Activated CD8-positive, alpha-beta memory T cell treated with anti-CD3 and anti-CD28 coated beads, Interleukin-2, amount 50 U/mL, for 4 hours (primary cell): Measurements from ENCODE around the gene IL17F.

ENCODE experiments used
- DNase-seq: peaks from one replicate; pipeline ENCODE4 v3.0.0-alpha.2; 2020

IL17F gene

GRCh38 chr6:52244400-52244799 is at the start of gene IL17F:
Gene IL17F, minus strand, starts transcription at chr6:52244500. Its CDS starts 71 bp downstream, at chr6:52244429.
- no peak for DNase-seq

- DNase-seq: no peak
Observed at GRCh38 chr6:52293067-52293466, 48.8 kb upstream of the IL17F start.

- no peak for DNase-seq
Observed at GRCh38 chr6:52288841-52289240, 44.5 kb upstream of the IL17F start.

GRCh38 chr6:52288216-52288615 is 43.9 kb upstream of the IL17F start:
- DNase-seq: no peak

- DNase-seq: peak; percentile 61
Observed at GRCh38 chr6:52286798-52287432, 42.6 kb upstream of the IL17F start.

GRCh38 chr6:52285177-52286068 is 41.1 kb upstream of the IL17F start:
- no peak for DNase-seq

GRCh38 chr6:52284460-52285176 is 40.3 kb upstream of the IL17F start, which contains the start of gene MCM3:
Gene MCM3, minus strand, starts transcription at chr6:52284742. Its CDS starts 68 bp downstream, at chr6:52284674.
- DNase-seq: peak; percentile 90

- no peak for DNase-seq
Observed at GRCh38 chr6:52284131-52284459, 39.8 kb upstream of the IL17F start.

GRCh38 chr6:52283111-52283510 is 38.8 kb upstream of the IL17F start:
- DNase-seq: no peak

GRCh38 chr6:52276130-52276529 is 31.8 kb upstream of the IL17F start:
- no peak for DNase-seq

GRCh38 chr6:52271852-52272460 is 27.7 kb upstream of the IL17F start:
- DNase-seq: no peak

- peak; percentile 65 for DNase-seq
Observed at GRCh38 chr6:52263709-52264540, 19.6 kb upstream of the IL17F start.

GRCh38 chr6:52262620-52263344 is 18.5 kb upstream of the IL17F start:
- DNase-seq: no peak

GRCh38 chr6:52261229-52261628 is 16.9 kb upstream of the IL17F start:
- no peak for DNase-seq

GRCh38 chr6:52260634-52261033 is 16.3 kb upstream of the IL17F start:
- DNase-seq: no peak

GRCh38 chr6:52255434-52255833 is 11.1 kb upstream of the IL17F start:
- DNase-seq: no peak

GRCh38 chr6:52254731-52255378 is 10.6 kb upstream of the IL17F start:
- no peak for DNase-seq

- no peak for DNase-seq
Observed at GRCh38 chr6:52253494-52253893, 9.2 kb upstream of the IL17F start.

- DNase-seq: no peak
Observed at GRCh38 chr6:52251113-52251512, 6.8 kb upstream of the IL17F start.

GRCh38 chr6:52249078-52249477 is 4.8 kb upstream of the IL17F start:
- no peak for DNase-seq

- DNase-seq: no peak
Observed at GRCh38 chr6:52245425-52245824, 1.1 kb upstream of the IL17F start.
